ENCODE data around the gene NOL9.

DNA sequence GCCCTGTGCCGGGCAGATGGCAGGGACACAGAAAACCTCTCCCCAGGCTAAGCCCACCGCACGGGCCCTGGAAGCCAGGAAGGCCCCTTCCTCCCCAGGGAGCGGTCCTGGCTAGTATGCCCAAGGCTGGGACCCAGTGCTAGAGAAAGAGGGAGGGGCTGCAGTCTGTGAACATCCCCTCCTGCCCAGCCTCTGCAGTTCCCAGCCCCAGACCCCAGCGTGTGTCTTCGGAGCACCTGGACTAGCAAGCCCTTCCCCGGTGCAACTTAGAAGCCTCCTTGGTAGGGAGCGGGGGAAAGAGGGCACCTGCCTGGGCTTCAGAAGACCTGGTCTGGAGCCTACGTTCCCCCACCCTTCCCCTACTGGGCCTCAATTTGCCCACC lies 64.9 kb downstream of the NOL9 start:
- TF ChIP-seq, protein P1, sequence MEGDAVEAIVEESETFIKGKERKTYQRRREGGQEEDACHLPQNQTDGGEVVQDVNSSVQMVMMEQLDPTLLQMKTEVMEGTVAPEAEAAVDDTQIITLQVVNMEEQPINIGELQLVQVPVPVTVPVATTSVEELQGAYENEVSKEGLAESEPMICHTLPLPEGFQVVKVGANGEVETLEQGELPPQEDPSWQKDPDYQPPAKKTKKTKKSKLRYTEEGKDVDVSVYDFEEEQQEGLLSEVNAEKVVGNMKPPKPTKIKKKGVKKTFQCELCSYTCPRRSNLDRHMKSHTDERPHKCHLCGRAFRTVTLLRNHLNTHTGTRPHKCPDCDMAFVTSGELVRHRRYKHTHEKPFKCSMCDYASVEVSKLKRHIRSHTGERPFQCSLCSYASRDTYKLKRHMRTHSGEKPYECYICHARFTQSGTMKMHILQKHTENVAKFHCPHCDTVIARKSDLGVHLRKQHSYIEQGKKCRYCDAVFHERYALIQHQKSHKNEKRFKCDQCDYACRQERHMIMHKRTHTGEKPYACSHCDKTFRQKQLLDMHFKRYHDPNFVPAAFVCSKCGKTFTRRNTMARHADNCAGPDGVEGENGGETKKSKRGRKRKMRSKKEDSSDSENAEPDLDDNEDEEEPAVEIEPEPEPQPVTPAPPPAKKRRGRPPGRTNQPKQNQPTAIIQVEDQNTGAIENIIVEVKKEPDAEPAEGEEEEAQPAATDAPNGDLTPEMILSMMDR (IDR thresholded peaks at IDR 0.05), result no peak
- TF ChIP-seq POLR2A (IDR thresholded peaks at IDR 0.05), result peak in 1 of 2 donors; percentile 24
